HG03280 (cell line): ENCODE results near the gene TRIP6.

Source experiments
- ATAC-seq: cut with Tn5 transposase; IDR thresholded peaks from one replicate; pipeline ENCODE4 v1.9.1; 2021; ENCODE audit warnings: mild to moderate bottlenecking, moderate library complexity; ENCODE audit not compliant: unreplicated experiment

Gene TRIP6

DNA sequence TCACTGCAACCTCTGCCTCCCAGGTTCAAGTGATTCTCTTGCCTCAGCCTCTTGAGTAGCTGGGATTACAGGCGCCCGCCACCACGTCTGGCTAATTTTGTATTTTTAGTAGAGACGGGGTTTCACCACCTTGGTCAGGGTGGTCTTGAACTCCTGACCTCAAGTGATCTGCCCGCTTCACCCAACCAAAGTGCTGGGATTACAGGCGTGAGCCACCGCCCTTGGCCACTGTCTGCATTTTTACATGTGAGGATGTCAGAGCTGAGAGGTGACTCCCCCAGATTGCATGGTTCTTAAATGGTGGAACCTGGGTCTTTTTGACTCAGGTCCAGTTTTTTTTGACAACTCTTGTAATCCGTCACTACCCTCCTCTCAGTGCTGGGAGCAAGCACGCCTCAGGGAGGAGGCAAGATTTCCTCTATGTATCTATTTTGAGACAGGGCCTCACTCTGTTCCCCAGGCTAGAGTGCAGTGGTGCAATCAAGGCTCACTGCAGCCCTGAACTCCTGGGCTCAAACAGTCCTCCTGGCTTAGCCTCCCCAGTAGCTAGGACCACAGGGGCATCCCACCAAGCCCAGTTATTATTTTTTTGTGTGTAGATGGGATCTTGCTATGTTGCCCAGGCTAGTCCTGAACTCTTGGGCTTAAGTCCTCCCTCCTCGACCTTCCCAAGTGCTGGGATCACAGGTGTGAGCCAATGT, 6.6 kb downstream of the TRIP6 start:
- ATAC-seq = no peak

- ATAC-seq = no peak
These were observed 7.1 kb downstream of the TRIP6 start for GRCh38 chr7:100874300-100874576.

GRCh38 chr7:100874577-100875355, 7.6 kb downstream of the TRIP6 start, which contains the start of gene SRRT:
Gene SRRT (plus strand): TSS chr7:100875103. CDS start chr7:100875591, 488 bp downstream.
- peak; percentile 93 for ATAC-seq

- peak; percentile 35 for ATAC-seq
These were observed 8.2 kb downstream of the TRIP6 start for GRCh38 chr7:100875356-100875751.

DNA sequence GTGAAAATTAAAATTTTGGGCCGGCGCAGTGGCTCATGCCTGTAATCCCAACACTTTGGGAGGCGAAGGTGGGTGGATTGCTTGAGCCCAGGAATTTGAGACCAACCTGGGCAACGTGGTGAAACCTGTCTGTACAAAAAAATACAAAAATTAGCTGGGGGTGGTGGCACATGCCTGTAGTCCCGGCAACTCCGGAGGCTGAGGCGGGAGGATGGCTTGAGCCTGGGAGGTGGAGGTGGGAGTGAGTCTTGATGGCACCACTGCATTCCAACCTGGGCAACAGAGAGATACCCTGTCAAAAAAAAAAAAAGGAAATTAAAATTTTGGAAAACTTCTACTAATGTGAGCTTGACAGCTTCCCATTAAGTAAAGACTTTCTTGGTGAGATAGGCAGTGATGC, 10.8 kb downstream of the TRIP6 start:
- no peak for ATAC-seq

DNA sequence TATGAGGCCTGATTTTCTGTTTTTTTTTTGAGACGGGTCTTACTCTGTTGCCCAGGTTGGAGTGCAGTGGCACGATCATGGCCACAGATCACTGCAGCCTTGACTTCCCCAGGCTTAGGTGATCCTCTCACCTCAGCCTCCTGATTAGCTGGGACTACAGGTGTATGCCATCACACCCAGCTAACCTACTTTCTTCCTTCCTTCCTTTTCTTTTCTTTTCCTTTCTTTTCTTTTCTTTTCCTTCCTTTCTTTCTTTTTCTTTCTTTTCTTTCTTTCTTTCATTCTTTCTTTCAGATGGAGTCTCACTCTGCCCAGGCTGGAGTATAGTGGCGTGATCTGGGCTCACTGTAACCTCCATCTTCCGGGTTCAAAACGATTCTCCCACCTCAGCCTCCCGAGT, 11.5 kb downstream of the TRIP6 start:
- no peak for ATAC-seq

DNA sequence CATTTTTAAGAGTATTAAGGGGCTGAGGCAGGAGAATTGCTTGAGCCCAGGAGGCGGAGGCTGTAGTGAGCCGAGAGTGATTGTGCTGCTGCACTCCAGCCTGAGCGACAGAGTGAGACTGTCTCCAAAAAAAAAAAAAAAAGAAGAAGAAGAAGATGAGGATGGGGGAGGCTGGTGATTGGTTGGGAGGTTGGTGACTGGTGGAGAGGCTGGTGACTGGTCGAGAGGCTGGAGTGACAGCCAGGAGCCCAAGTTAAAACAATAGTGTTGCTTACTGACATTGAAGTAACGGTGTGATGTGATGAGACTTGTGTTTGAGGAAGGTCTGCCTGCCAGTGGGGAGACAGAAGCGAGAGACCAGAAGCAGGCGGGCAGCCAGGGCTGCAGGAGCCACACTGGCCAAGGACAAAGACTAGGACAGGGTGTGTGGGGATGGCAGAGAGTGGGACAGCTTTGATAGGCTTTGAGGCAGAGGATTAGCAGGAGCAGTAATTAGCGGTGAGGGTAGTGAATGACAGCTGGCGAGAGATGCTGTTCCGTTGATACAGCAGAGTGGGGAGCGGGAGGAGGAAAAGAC, 12.6 kb downstream of the TRIP6 start:
- no peak for ATAC-seq

DNA sequence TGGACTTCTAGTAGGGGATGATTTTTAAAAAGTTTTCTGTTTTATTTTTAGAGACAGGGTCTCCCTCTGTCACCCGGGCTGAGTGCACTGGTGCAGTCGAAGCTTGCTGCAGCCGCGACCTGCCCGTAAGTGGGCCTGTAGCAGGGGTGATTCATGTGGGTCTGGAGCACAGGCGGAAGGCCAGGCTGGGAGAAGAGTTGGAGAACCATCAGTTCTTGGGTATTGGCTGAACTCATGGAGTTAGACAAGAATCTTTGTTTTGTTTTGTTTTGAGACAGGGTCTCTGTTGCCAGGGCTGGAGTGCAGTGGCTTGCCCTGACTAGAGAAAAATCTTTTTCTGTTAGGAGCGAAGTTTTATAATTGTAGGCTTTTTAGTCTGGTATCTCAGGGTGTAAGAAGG, 13.5 kb downstream of the TRIP6 start:
- no peak for ATAC-seq

DNA sequence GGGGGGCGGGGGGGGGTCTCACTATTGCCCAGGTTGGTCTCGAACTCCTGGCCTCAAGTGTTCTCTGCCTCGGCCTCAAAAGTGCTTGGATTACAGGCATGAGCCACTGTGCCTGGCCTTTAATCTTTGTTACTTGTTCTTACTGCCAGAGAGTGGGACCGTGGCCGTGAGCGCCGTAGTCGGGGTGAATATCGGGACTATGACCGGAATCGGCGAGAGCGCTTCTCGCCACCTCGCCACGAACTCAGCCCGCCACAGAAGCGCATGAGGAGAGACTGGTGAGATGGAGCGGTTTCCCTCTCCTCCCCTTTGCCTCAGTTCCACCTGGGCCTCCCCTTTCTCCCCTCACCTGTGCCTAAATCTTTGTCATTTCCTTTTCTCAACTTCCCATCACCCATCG, 13.9 kb downstream of the TRIP6 start:
- no peak for ATAC-seq

DNA sequence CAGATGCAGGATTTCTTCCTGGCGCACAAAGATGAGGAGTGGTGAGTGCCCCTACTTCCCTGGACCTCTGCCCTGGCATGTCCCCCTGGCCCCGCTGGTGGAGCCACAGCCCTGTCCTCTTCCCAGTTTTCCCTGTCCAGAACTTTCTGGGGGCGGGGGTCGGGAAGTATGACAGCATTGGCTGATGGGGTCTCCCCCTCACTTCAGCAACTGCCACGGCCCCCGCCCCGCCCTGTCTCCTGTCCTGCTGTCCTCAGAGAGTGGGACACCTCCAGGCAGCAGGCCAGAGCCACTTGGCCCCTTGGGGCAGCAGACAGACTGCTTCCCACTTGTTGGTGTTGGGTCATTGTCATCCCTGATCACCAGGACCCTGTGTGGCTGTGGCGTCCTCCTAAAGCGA, 15.0 kb downstream of the TRIP6 start:
- ATAC-seq = no peak

- ATAC-seq = no peak
These were observed 15.8 kb downstream of the TRIP6 start for GRCh38 chr7:100882785-100883526.

GRCh38 chr7:100884736-100885439, 17.7 kb downstream of the TRIP6 start:
- no peak for ATAC-seq

DNA sequence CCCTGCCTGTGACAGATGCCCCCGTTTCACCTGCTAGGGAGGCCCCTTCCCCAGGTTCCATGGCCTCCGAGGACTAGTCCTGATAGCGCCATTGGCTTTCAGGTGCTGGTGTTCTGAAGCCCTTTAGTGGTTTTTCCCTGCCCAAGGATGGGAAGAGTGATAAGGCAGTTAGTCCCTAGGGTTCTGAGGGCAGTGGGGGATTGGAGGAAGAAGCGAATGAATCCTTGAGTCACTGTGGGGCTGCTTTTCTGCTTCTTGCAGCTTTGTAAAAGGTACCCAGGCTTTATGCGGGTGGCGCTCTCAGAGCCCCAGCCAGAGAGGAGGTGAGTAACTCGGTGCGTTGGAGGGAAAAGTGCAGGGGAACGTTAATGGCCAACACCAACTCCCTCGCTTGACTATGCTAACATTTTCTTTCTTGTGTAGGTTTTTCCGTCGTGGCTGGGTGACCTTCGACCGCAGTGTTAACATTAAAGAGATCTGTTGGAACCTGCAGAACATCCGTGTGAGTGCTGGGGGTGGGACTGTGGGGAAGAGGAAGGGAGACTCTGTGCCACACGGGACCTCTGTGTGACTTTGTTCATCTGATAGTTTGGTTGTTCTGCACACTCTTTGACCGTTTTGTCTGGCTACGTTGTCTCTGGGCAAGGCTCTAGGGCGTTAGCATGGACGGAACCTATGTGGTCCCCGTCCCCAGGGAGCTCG, 18.4 kb downstream of the TRIP6 start:
- no peak for ATAC-seq

DNA sequence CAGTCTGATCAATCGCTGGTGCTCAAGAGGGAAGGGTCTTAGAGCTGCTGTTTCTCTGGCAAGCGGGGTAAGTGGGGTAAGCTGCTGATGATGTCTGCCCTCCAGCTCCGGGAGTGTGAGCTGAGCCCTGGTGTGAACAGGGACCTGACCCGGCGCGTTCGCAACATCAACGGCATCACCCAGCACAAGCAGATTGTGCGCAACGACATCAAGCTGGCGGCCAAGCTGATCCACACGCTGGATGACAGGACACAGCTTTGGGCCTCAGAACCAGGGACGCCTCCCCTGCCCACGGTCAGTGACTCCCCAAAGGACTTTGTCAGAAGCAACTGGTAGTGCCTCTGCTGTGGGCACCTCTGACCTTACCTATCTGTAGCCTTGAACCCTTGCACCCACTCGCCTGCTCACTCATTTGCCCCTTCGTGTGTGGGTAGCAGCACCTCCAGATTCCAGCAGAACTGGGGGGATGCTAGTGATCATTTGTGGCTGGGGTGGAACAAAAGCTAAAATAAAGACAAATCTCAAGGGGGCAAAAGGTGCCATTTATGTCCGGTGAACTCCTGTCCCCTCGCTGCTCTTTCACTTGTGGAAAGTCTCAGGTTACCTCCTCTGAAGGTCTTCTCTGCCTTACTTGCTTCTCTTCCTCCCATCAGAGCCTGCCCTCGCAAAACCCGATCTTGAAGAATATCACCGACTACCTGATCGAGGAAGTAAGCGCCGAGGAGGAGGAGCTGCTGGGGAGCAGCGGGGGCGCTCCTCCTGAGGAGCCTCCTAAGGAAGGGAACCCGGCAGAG, 19.2 kb downstream of the TRIP6 start:
- ATAC-seq = no peak

DNA sequence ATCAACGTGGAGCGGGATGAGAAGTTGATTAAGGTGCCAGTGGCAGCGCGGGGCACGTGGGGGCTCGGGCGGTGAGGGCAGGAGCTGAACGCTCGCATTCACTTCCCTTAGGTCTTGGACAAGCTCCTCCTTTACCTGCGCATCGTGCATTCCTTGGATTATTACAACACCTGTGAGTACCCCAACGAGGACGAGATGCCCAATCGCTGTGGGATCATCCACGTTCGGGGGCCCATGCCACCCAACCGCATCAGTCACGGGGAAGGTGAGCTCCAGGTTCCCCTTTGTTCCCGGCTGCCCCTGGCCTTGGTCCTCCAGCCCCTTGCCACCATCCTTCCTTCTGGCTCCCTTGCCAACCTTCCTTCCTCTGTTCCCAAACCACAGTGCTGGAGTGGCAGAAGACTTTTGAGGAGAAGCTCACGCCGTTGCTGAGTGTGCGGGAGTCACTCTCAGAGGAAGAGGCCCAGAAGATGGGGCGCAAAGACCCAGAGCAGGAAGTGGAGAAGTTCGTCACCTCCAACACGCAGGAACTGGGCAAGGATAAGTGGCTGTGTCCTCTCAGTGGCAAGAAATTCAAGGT, 19.8 kb downstream of the TRIP6 start:
- no peak for ATAC-seq

DNA sequence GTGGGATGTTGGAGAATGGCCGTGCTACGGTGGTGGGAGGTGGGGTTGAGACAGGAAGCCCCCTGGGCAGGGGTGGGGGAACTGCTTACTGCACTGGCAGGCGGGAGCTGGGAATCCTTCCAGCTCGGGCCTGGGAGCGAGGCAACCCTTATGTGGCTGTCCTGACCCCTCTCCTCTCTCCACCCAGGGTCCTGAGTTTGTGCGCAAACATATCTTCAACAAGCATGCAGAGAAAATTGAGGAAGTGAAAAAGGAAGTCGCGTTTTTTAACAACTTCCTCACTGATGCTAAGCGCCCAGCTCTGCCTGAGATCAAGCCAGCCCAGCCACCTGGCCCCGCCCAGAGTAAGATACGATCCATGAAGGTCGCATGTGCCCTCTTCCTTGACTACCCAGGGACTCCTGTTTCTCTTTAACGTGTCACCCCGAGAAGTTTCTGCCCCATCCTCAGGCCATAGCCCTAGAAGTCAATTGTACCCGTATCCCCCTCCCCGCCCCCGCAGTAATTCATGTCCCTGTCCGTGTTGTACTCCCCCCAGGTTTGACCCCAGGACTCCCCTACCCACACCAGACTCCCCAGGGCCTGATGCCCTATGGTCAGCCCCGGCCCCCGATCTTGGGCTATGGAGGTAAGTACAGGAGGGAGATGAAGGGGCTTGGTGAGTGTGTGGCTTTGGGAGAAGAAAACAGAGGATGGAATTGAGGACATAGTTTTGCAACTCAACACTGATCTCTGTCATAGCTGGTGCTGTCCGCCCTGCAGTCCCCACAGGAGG, 20.5 kb downstream of the TRIP6 start:
- peak; percentile 48 for ATAC-seq

DNA sequence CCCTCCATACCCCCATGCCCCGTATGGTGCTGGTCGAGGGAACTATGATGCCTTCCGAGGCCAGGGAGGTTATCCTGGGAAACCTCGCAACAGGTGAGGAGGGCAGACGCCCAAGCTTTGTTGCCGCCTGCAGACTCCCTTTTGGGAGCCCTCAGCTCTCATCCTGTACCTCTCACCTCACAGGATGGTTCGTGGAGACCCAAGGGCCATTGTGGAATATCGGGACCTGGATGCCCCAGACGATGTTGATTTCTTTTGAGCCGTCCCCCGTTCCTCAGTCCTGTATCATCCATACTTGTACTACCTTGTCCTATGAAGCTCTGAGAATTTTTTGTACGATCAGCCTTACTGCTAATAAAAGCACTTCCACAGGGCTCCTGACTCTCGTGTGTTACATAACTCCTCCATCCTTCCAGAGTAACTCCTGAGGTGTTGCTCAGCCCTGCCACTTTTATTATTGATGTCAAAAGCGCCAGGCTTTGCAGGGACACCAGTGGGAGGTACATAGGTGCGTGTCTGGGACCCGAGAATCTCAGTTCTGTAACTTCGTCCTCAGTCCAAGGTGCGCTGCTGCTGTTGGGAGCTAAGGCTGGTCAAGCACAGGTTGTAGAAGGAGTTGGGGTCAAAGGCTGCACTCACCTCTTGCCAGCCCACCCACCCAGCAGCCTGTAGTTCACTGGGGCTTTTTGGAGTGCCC, 21.3 kb downstream of the TRIP6 start:
- ATAC-seq = no peak
